ENCODE measurements around the gene PLBD1. TPM values are rescaled to one million over a fixed set of nuclear protein-coding genes. Genes with fewer than 3 reads are reported as not detected.

Gene PLBD1
- polyA plus RNA-seq, 1 donor (not counting 4 experiments of a cell fraction or from before 2014, with no cell fraction given): 7.2 TPM

DNA sequence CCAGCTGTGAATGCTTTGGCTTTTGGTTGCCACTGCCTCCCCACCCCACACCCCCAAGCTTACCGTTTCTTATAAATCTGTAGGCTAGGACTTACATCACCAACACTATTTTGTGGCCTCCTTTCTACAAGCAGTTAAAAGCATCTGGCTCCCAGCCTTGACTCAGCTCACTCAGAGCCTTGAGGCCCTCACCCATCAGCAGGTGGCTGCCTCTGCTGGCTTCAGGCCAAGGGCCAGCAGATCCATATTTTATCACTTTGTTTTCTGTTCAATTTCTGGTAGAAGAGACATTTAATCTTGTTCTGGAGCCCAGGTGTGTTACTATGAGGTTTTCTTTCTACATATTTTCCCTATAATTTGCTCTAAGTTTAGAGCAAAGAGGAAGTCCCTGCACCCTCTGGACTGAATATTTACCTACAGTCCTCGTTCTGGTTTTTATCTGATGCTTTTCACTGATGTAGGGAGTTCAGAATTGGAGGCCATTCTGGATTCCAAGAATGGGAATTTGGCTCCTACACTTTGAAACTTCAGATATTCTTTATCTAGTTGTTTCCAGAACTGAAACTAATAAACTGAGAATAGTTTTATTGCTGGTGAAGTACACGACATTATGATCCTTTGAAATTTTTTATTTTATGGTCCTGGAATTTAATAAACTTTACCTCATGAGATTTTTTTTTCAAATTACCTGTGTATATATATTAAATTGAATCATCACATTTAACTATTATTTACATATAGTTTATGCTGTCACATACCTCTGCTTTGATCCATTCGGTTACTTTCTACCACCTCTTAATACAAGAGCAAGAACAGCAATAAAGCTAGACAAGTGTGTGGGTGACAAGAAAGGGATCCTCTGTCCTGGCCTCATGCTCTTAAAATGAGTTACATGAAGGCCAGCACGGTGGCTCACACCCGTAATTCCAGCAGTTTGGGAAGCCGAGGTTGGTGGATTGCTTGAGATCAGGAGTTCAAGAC lies 22.2 kb downstream of the PLBD1 start:
- Histone ChIP-seq H2AFZ (ENCODE audit: control insufficient read depth, low read length) (no peak overlapping the region), H3K9me1 (ENCODE audit: control insufficient read depth, extremely low read depth, insufficient read depth, low read length) (no peaks in the 10 kb centered on the region), H3K36me3 (ENCODE audit: control insufficient read depth in 2 of 2, extremely low read depth in 1 of 2, insufficient read depth in 2 of 2, low read length in 2 of 2) (no peaks in the 10 kb centered on the region), H3K9me3 (ENCODE audit: control insufficient read depth, low read depth, low read length) (no peaks in the 10 kb centered on the region), H3K4me2 (ENCODE audit: control insufficient read depth, extremely low read depth, insufficient read depth, low read depth, low read length) (no peak overlapping the region), H4K20me1 (ENCODE audit: control insufficient read depth, extremely low read depth, insufficient read depth, low read length) (no peaks in the 10 kb centered on the region), H3K27me3 (ENCODE audit: control insufficient read depth, extremely low read depth, insufficient read depth, low read length) (no peaks in the 10 kb centered on the region), H3K79me2 (ENCODE audit: control insufficient read depth, insufficient read depth, low read length) (no peaks in the 10 kb centered on the region), H3K4me1 (ENCODE audit: control insufficient read depth, extremely low read depth, insufficient read depth, low read length) (no peaks in the 10 kb centered on the region), H3K9ac (ENCODE audit: control insufficient read depth, extremely low read depth, insufficient read depth, low read length) (no peak overlapping the region), H3K4me3 (ENCODE audit: control insufficient read depth in 2 of 3, extremely low read depth in 1 of 3, insufficient read depth in 2 of 3, low read depth in 1 of 3, low read length in 3 of 3) (no peak overlapping the region), H3K27ac (ENCODE audit: control insufficient read depth, insufficient read depth, low read length) (no peak overlapping the region)
- dilution Hi-C loops (cut with MboI; ENCODE audit: extremely low pct_ligation_motif_present, low sequenced_read_pairs): no loop called here
- no peak for TF ChIP-seq EZH2 (IDR thresholded peaks at IDR 0.05; ENCODE audit: low read length)
- TF ChIP-seq, protein P1, sequence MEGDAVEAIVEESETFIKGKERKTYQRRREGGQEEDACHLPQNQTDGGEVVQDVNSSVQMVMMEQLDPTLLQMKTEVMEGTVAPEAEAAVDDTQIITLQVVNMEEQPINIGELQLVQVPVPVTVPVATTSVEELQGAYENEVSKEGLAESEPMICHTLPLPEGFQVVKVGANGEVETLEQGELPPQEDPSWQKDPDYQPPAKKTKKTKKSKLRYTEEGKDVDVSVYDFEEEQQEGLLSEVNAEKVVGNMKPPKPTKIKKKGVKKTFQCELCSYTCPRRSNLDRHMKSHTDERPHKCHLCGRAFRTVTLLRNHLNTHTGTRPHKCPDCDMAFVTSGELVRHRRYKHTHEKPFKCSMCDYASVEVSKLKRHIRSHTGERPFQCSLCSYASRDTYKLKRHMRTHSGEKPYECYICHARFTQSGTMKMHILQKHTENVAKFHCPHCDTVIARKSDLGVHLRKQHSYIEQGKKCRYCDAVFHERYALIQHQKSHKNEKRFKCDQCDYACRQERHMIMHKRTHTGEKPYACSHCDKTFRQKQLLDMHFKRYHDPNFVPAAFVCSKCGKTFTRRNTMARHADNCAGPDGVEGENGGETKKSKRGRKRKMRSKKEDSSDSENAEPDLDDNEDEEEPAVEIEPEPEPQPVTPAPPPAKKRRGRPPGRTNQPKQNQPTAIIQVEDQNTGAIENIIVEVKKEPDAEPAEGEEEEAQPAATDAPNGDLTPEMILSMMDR (optimal IDR thresholded peaks at IDR 0.05 in 1 of 3, IDR thresholded peaks at IDR 0.05 in 1 of 3, conservative IDR thresholded peaks at IDR 0.05 in 1 of 3; ENCODE audit: extremely low read depth in 1 of 3, insufficient read depth in 2 of 3, low read length in 3 of 3): no peak
- no peak for DNase-seq (ENCODE audit: low read depth, low spot score)
- no peak for FAIRE-seq

DNA sequence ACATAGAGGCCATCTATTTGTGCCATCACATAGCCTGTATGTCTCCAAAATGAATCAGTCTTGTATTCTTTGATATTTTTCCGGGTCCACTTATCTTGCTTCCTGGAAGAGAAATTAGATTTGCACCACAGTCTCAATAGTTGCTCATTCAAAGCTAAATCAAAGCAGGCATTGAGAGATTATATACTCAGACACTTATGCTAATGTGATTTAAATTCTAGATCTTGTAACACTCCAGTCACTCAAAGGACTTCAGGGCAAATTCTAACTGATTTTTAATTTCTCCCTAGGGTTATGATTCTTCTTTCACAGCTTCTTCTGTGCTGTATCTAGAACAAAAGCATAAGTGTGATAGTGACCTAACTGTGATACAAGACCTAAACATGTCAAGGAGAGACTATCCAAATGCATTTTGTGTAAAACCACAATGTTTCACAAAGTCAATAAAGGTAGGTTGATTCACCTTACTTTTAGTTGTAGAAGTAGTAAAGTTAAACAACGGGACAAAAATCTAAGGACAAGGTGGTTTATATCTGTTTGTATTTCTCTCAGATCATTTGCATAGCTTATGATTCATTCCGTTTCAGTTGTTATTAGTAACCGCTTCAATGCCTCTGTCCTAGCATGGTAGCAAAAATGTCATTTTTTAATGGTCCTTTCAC lies 26.8 kb downstream of the PLBD1 start:
- dilution Hi-C loops (cut with MboI; ENCODE audit: extremely low pct_ligation_motif_present, low sequenced_read_pairs): no loop called here
- no peaks in the 10 kb centered on the region for H4K20me1 ChIP-seq (ENCODE audit: control insufficient read depth, extremely low read depth, insufficient read depth, low read length)
- H3K27ac ChIP-seq (ENCODE audit: control insufficient read depth, insufficient read depth, low read length): no peak overlapping the region
- H3K79me2 ChIP-seq (ENCODE audit: control insufficient read depth, insufficient read depth, low read length): no peaks in the 10 kb centered on the region
- H3K4me2 ChIP-seq (ENCODE audit: control insufficient read depth, extremely low read depth, insufficient read depth, low read depth, low read length): no peak overlapping the region
- H2AFZ ChIP-seq (ENCODE audit: control insufficient read depth, low read length): no peak overlapping the region
- H3K4me3 ChIP-seq (ENCODE audit: control insufficient read depth in 2 of 3, extremely low read depth in 1 of 3, insufficient read depth in 2 of 3, low read depth in 1 of 3, low read length in 3 of 3): no peak overlapping the region
- no peaks in the 10 kb centered on the region for H3K9me1 ChIP-seq (ENCODE audit: control insufficient read depth, extremely low read depth, insufficient read depth, low read length)
- H3K27me3 ChIP-seq (ENCODE audit: control insufficient read depth, extremely low read depth, insufficient read depth, low read length): no peaks in the 10 kb centered on the region
- TF ChIP-seq, protein P1 (optimal IDR thresholded peaks at IDR 0.05 in 1 of 3, IDR thresholded peaks at IDR 0.05 in 1 of 3, conservative IDR thresholded peaks at IDR 0.05 in 1 of 3; ENCODE audit: extremely low read depth in 1 of 3, insufficient read depth in 2 of 3, low read length in 3 of 3): no peak
- TF ChIP-seq EZH2 (IDR thresholded peaks at IDR 0.05; ENCODE audit: low read length): no peak
- H3K4me1 ChIP-seq (ENCODE audit: control insufficient read depth, extremely low read depth, insufficient read depth, low read length): no peaks in the 10 kb centered on the region
- no peaks in the 10 kb centered on the region for H3K9me3 ChIP-seq (ENCODE audit: control insufficient read depth, low read depth, low read length)
- no peak for DNase-seq (ENCODE audit: low read depth, low spot score)
- FAIRE-seq: peak; percentile 39
- H3K9ac ChIP-seq (ENCODE audit: control insufficient read depth, extremely low read depth, insufficient read depth, low read length): no peak overlapping the region
- H3K36me3 ChIP-seq (ENCODE audit: control insufficient read depth in 2 of 2, extremely low read depth in 1 of 2, insufficient read depth in 2 of 2, low read length in 2 of 2): no peaks in the 10 kb centered on the region

Measured in keratinocyte (primary cell).